Left cardiac atrium (tissue), 4 donors: Measurements from ENCODE around the gene ZBTB20. TPM values are rescaled to one million over a fixed set of nuclear protein-coding genes. Genes with fewer than 3 reads are reported as not detected.
A peak's percentile ranks its signal among the peaks of the same experiment; 100 is the strongest.

Experiments
- ATAC-seq, 2 donors: fragments of 200-7000 bp; cut with Tn5 transposase; one replicate each; pipeline ENCODE4 v1.9.1; 2020; ENCODE audit warnings: mild to moderate bottlenecking in 2 of 2, moderate library complexity in 2 of 2
- DNase-seq: peaks from one replicate; pipeline ENCODE4 v3.0.0-alpha.2; 2020
- intact Hi-C, 2 donors: fragments of 100-400 bp; cut with DNase I; formaldehyde crosslinking; loops; one replicate each; pipeline versions ENCODE4 v1.14.1 to v1.15.1; 2022 to 2023
- total RNA-seq, 2 donors: library from RNA; stranded (reverse); fragmentation: NEBNext Ultra II Directional; extraction: Animal tissue kit (Norgen Biotek cat#: 25700); gene quantifications; one replicate each; pipeline ENCODE4 v1.2.1, GENCODE V29; 2021
- donor health status: DM: no; HTN: yes; CAD: no.
- donor health status: DM: no; HTN: yes; CAD: no; lungs with severe emphysema.
- donor health status: DM: yes; HTN: yes; CAD: no.
- donor health status: Dilated cardiomyopathy.

The ZBTB20 gene
- total RNA-seq, 2 donors from 2014 or later: 59.5 to 68.8 TPM

- DNase-seq: no peak
- ATAC-seq: peak in 1 of 2 donors; percentile 31
- intact Hi-C loops: no loop called here
Measured at GRCh38 chr3:114408736-114409670, 738.1 kb downstream of the ZBTB20 start.

- DNase-seq (no peak), ATAC-seq (no peak)
- intact Hi-C loops: no loop called here
Measured at GRCh38 chr3:114406922-114407321, 740.2 kb downstream of the ZBTB20 start.

GRCh38 chr3:114406286-114406685 is 740.8 kb downstream of the ZBTB20 start:
- intact Hi-C loops: no loop called here
- DNase-seq (no peak), ATAC-seq (no peak)

- ATAC-seq (no peak), DNase-seq (no peak)
- intact Hi-C loops: no loop called here
Measured at GRCh38 chr3:114405202-114405990, 741.7 kb downstream of the ZBTB20 start.

GRCh38 chr3:114404590-114404989 is 742.5 kb downstream of the ZBTB20 start:
- intact Hi-C loops: no loop called here
- ATAC-seq (no peak), DNase-seq (no peak)

GRCh38 chr3:114402838-114403237 is 744.2 kb downstream of the ZBTB20 start:
- ATAC-seq (no peak), DNase-seq (no peak)
- intact Hi-C loops: no loop called here

DNA sequence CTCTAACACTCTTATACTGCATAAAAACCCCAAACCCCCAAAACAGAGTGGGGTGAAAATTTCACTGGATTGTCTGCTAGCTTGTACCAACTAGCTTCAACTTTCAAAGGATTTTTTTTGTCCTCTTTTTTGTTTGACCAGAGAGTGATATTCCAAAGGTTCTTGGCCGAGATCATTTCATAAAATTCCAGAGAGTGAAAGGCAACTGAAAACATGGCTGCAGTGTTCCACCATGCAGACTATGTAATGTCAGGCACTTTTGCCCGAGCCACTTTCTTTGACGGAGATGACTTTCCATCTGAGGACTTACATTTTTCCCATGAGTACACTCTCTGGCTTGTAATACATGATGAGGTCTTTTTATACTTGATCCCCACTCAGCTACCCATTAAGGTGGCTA is 745.7 kb downstream of the ZBTB20 start:
- ATAC-seq (no peak), DNase-seq (no peak)
- intact Hi-C loops: no loop called here

DNA sequence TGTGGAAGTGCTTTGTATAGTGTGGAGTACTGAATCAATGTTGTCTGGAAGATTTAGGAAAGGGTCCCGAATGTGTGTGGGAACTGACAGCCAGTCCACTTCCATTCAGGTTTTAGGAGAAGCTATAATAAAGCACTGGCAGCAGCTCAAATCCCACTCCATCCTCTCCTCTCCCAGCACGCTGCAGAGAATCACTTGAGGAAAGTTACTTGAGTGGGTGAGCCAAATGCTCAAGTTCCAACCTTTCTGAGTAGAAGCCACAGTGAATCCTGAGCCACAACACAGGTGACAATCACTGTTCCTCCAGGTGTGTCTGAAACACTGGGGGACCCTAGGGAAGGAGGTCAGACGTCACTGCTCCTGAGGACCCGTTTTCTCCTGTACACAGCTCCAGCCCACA is 746.7 kb downstream of the ZBTB20 start:
- intact Hi-C loops: no loop called here
- ATAC-seq: peak; percentile 13 to 16

GRCh38 chr3:114394551-114394950 is 752.5 kb downstream of the ZBTB20 start:
- DNase-seq (no peak), ATAC-seq (peak; percentile 34 to 46)
- intact Hi-C loops: no loop called here

More for the DNA sequence above, 746.7 kb downstream of the ZBTB20 start:
- DNase-seq: no peak

DNA sequence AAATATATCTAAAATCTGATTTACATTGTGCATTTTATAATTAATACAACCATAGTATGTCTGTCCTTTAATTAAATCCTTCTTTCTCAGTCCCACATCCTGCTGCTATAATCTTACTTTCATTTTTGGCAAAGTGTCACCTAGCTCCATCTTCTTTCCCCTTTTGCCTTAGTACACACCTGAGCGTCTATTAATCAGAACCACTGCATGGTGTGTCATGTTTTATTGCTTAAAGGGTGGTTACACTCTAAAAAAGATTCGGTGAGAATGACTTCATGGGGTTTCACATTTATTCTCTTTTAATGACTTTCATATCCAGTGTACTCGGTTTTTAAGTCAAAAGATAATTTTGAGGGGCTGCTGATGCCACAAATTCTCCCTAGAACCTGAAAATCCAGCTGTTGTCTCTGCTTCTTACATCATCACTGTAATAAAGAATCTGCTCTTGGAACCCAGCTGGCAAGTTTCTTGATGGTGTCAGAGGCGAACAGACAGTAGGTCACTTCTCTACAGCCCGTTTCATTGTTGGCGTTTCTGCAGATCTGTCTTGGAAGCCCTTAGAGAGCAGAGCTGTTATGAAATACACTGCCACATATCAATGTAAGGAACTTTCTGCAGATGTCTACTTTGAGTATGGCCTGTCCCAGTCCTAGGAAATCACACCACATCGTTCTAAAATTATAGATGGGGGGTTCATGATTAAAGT is 753.6 kb downstream of the ZBTB20 start:
- peak; percentile 33 for DNase-seq
- intact Hi-C loops: no loop called here

DNA sequence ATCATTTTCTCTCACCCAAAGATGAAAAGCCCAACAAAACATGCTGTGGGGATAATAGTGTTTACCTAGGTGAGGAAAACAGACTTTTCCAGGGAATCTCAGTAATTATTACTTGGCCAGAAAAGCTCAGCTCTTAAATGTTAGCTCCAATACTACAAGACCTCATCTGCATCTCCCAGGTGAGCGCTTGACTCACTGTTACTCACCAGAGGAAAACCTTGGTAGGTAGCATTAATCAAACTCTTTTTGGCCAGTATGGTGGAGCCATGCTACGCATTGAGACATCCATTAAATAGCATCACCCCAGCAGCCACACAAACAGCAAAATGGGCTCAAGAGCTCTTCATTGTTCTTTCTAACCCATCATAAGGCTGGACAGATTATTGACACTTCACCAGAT is 754.3 kb downstream of the ZBTB20 start:
- DNase-seq (no peak), ATAC-seq (no peak)
- intact Hi-C loops: no loop called here

More for the DNA sequence above, 753.6 kb downstream of the ZBTB20 start:
- peak; percentile 68 to 69 for ATAC-seq

DNA sequence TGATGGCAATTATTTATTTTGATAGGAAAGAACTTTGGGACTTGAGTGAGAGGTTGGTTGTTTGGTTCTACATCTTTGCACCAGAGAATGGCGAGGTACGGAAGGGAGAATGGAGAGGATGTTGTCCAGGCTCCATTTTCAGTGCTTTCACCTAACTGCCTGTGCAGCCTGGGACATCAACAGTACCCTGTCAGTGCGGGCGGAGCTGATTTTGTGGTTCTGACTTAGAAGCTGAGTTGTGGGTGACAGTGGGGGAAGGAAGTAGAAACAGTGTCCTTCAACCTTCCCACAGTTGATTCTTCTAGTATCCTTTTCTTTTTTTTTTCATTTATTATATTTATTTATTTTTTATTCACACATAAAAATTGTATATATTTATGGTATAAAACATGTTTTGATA is 757.9 kb downstream of the ZBTB20 start:
- ATAC-seq (no peak), DNase-seq (no peak)
- intact Hi-C loops: no loop called here

DNA sequence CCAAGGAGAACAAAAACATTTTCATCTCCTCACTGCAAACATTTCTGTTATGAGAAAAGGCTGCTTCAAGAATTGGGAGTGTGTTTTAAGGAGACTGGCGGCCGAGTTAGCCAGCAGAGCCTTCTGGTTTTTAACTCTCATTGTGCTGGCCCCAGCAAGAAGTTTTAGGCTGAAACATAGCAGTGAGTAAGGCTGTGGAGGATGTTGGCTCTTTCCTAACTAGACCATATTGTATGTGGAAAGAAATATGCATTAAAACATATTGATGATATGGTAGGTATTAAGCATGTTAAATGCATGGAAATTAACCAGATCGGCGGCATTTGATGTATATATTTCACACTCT is 762.6 kb downstream of the ZBTB20 start:
- DNase-seq (no peak), ATAC-seq (peak; percentile 14 to 17)
- intact Hi-C loops: loop anchor here in 1 of 2 donors (5.0 kb wide), 2 partner anchors 68 to 708 kb away; no protein-coding TSS in a partner anchor

DNA sequence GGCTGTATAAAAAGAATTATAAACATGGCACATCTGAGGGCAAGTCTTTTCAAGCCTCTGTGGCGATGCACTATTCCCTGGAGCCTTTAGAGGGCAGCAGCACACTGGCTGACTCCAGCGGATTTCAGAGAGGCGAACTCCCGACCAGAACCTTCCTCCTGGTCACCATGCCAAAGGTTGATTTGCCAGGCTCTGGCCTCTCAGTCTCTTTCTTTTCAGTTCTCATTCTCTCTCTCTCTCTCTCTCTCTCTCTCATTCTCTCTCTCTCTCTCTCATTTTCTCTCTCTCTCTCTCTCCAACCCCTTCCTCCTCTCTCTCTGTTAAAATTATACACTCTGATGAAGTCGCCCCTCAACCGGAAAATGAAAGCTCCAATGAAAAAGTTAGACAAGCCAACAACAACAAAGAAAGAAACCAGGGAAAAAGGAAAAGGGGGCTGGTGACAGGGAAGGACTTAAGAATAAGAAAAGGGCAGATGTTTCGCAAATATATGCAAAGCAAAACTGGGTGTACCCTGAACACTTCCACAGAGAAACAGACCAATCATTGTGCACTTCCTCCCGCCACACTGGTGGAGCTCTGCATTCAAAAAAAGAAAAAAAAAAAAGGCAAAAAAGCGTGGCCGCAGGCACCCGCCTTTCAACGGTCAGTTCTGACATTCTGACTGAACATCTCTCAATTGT is 763.1 kb downstream of the ZBTB20 start:
- intact Hi-C loops: loop anchor here in 1 of 2 donors (5.0 kb wide), 2 partner anchors 68 to 708 kb away; no protein-coding TSS in a partner anchor
- peak; percentile 87 to 88 for ATAC-seq

GRCh38 chr3:114380233-114380651 is 766.8 kb downstream of the ZBTB20 start:
- intact Hi-C loops: loop anchor here in 1 of 2 donors (5.0 kb wide), 2 partner anchors 72 to 712 kb away; no protein-coding TSS in a partner anchor
- ATAC-seq: peak; percentile 75 to 86
- DNase-seq: peak; percentile 79

More for the DNA sequence above, 763.1 kb downstream of the ZBTB20 start:
- DNase-seq: peak; percentile 82

- intact Hi-C loops: no loop called here
- DNase-seq (no peak), ATAC-seq (no peak)
Measured at GRCh38 chr3:114379266-114379665, 767.8 kb downstream of the ZBTB20 start.

GRCh38 chr3:114378760-114379159 is 768.3 kb downstream of the ZBTB20 start:
- DNase-seq (no peak), ATAC-seq (no peak)
- intact Hi-C loops: no loop called here

DNA sequence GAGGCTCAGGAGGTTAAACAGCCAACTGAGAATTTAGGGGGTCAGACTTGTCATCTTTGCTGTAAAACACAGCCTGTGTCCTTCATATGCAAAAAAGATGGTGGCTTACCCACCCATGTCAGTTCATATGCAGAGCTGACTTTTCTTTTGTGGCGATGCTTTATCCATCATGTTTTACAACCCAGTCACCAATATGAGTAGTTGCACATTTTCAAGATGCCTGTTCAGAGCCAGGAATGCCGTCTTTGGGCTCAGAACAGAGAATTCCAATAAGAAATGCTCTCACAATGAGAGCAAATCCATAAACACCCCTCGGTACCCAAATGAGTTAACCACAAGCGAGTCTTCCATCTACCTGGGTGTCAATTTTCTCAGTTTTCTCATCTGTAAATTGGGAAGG is 769.7 kb downstream of the ZBTB20 start:
- DNase-seq (no peak), ATAC-seq (no peak)
- intact Hi-C loops: no loop called here
